HTR-8/SVneo (cell line): Measurements from ENCODE around the gene DSG4.
A peak's percentile ranks its signal among the peaks of the same experiment; 100 is the strongest.

Experiments
- DNase-seq: peaks from one replicate; pipeline ENCODE4 v3.0.0; 2011; ENCODE audit warnings: low spot score, mixed read lengths; ENCODE audit not compliant: insufficient read length
- FAIRE-seq: peaks from 2 replicates; lab custom pipeline; 2011; peaks lifted over from hg19 to GRCh38; lab: Jason Lieb, UNC

The DSG4 gene

DNA sequence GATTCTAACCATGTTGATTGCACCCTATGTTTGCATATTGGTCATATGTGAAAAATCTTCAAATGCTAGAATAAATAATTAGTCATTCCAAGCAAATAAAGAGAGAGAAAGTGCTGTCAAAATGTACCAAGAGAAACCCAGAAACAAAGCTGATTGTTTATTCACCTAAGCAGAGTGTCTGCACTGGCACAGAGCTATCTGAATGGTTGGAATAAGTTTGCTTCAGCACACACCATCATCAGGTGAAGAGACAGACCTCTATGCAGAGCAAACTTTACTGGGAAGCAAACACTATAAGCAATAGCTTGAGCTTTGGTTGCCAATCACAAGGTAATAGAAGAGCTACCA is 25.4 kb downstream of the DSG4 start:
- DNase-seq, result no peak
- no peak for FAIRE-seq

DNA sequence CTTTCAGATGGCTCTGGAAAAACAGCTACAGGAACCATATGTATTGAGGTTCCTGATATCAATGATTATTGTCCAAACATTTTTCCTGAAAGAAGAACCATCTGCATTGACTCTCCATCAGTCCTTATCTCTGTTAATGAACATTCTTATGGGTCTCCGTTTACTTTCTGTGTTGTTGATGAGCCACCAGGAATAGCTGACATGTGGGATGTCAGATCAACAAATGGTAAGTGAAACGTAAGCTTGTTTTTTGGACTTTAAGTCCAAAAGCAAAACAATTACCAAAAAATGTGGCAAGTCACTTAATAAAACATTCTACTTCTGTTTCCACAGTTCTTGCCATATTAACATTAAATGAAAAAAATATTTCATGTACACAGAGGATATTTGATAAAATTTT is 26.8 kb downstream of the DSG4 start:
- FAIRE-seq (no peak), DNase-seq (no peak)

DNA sequence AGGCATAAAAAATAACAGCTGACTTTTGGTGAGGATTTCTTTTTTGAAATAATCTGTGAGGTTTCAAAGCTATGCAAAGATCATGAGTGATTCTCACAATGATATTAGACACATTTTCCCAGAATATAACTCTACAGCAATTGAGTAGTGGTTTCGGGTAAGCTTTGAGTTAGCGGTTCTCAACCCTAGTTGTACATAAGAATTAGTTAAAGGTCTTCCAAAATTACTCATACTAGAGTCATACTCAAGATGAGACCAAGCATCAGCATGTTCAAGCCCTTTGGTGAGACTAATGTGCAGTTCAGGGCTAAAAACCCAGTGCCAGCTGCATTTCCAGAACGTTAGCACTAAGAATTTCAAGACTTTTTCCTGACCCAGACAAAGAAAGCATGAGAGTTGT is 31.1 kb downstream of the DSG4 start:
- DNase-seq (no peak), FAIRE-seq (no peak)

DNA sequence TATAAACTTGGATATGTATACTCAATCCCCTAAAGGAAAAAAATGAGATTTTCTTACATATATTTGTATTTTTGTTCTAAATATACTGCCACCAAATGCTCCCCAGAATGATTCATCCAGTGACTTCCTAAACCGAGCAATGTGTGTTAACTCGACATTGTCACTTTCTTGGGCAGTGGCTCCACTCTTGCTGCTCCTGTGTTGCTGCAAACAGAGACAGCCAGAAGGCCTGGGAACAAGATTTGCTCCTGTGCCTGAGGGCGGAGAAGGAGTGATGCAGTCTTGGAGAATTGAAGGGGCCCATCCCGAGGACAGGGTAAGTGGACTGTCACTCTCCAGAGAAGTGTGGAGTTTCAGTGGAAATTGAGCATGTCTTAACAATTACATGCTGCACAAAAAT is 32.7 kb downstream of the DSG4 start:
- no peak for DNase-seq
- no peak for FAIRE-seq

DNA sequence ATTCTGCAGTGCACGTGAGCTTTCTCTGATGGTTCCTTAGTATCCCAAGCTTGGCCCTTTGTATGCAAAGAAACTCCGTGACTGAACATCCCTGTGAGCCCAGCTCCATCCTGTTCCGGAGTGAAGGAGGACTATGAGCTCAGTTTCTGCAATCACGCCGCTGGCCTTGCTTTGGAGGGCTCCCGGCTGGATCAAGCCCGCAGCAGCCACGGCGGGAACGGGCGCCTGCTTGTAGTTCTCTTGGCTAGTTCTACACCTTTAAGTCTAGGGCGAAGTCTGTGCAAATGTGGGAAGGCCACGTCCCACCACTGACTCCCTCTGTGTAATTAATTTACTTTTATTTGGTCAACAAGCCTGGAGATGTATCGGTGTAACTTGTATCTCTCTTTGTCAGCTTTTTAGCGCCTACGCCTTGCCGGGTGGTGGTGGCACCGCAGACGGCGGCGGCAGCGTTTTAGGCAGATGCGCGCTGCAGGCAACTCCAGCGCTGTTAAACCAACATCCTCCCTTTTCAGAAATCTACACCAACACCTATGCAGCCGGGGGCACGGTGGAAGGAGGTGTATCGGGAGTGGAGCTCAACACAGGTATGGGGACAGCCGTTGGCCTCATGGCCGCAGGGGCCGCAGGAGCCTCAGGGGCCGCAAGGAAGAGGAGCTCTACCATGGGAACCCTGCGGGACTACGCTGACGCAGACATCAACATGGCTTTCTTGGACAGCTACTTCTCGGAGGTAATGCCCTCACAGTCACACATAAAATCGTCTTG is 34.3 kb downstream of the DSG4 start:
- DNase-seq (no peak), FAIRE-seq (no peak)

- DNase-seq (no peak), FAIRE-seq (no peak)
Observed at GRCh38 chr18:31413137-31413536, 36.6 kb downstream of the DSG4 start.

GRCh38 chr18:31417850-31418249 is 41.3 kb downstream of the DSG4 start:
- FAIRE-seq, result no peak
- DNase-seq, result no peak

GRCh38 chr18:31419457-31419932 is 42.9 kb downstream of the DSG4 start:
- DNase-seq, result no peak
- no peak for FAIRE-seq

GRCh38 chr18:31420032-31420431 is 43.5 kb downstream of the DSG4 start:
- no peak for FAIRE-seq
- DNase-seq, result no peak

DNA sequence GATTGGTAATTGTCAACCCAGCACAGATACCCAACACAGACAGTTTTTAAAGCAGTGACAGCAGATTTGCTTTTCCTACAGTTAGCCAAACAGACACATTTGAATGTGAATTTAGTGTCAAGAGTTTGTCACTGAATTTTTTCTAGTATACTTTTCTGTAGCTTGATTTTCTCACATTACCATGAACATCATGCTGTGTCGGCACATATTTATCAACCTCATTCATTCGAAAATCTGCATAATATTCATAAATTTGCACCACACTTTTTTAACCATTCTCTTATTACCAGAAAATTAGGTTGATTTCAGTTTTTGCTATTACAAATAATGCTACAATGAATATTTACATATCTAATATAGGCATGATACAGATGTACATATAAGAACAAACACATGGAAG is 43.9 kb downstream of the DSG4 start:
- no peak for FAIRE-seq

DNA sequence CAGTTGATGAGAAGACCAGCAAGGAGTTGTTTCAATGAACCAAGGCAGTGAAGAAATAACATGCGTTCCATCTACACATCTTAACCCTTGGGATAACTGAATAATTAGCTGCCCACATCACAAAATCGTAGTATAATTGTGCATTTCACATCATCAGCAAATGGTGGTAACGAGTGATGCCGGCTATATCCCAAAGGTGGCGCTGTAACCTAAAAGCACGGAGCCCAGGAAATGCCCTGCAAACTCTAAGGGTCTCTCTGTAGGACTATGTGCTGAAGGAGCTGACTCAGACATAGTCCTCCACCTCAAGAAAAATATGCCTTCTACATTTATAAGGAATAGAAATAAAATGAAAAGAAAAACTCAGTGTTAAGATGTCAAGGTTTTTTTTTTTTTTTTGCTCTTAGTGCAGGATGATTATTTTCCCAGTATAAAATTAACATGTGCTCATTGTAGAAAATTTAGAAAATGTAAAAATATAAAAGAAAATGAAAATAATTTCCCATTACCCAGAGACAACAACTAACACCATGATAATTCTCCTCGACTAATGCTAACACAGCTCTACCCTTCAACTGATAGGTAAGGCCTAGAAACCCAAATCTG is 47.9 kb downstream of the DSG4 start:
- peak; percentile 28 for DNase-seq

More for the DNA sequence above, 43.9 kb downstream of the DSG4 start:
- no peak for DNase-seq

GRCh38 chr18:31426021-31426420 is 49.4 kb downstream of the DSG4 start:
- DNase-seq (no peak), FAIRE-seq (no peak)

More for the DNA sequence above, 47.9 kb downstream of the DSG4 start:
- FAIRE-seq, result no peak

DNA sequence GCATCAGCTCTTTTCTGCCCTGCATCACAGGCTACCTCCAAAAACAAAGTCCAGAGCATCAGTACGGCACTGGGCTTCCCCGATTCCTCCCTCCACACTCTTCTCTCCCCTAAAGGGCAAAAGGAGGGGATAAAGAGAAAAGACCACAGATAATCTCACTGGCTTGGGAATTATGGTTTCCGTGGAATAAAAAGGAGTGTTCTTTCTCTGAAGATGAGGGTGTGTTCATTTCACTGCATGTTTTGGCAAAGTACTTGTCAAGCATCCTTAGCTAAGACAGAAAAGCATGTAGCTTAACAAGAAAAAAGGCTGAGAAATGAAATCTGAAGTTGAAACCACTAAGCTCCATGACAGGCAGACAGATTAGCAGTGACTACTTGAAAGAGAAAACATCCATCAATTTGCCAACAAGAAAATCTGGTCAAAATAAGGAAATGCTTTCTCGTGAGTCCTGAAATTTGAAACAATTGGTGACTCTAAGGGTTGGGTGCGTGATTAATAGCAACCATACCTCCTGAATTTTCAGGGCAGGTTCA is 50.4 kb downstream of the DSG4 start:
- no peak for FAIRE-seq
- DNase-seq, result no peak

DNA sequence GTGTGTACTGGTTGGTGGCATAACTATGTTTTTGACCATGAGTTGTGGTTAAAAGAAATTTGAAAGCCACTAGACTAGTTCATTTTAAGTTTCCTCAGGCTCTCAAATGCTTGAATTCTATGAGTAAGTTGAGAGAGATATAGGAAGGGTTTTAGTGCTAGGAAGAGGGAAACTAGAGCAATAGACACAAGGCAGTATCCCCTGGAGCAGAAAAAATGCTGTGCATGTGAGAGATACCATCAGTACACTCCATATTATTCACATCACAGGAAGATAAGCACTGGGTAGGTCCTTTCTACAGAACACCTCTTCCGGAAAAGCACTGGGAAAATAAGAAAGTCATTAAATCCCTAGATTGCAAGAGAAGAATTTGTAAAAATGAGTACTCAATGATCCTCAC is 51.6 kb downstream of the DSG4 start:
- DNase-seq, result no peak
- FAIRE-seq, result no peak

DNA sequence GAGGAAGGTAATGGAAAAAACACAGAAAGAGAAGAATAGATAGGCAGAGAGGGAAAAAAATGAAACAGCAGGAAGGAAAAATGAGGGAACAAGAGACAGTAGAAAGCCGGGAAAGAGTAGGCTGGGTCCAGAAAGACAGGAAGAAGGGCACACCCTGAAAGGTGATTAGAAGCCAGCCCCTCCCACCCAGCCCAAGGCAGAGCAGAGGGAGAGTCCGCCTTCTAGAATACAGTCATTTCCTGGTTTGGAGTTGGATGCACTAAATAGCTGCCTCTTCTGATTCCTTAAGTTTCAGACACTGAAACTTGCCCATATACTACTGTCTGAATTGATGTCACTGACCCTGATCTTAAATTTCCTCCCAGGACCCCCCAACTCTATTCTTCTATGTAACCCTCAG is 53.0 kb downstream of the DSG4 start:
- no peak for FAIRE-seq
- no peak for DNase-seq

- FAIRE-seq, result no peak
- no peak for DNase-seq
Observed at GRCh38 chr18:31430072-31430471, 53.5 kb downstream of the DSG4 start.

GRCh38 chr18:31430554-31430953 is 54.0 kb downstream of the DSG4 start:
- FAIRE-seq (no peak), DNase-seq (no peak)

GRCh38 chr18:31432316-31432715 is 55.7 kb downstream of the DSG4 start:
- no peak for DNase-seq
- no peak for FAIRE-seq

DNA sequence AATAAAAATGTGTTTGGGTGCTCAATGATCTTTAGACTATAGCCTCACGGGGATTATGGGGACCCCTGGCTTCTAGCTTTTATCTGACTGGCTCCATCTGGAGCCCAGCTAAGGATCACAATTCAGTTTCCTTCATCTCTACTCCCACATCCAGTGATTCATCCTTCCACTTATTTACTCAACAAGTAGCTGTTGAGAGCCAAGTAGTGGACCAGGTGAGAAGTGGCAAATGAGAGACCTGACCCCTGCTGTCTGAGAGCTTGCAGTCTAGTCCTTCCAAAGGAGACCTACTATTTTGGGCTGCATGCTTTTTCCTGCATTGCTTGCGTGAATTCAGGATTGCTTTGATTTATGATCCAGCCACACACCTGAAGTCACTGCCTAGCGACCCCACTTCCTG is 60.2 kb downstream of the DSG4 start:
- DNase-seq, result no peak
- no peak for FAIRE-seq

GRCh38 chr18:31438402-31438801 is 61.8 kb downstream of the DSG4 start:
- DNase-seq (no peak), FAIRE-seq (no peak)

- FAIRE-seq, result no peak
- DNase-seq, result no peak
Observed at GRCh38 chr18:31439807-31440325, 63.3 kb downstream of the DSG4 start.
